CD4-positive, alpha-beta T cell (primary cell): ENCODE data around the gene LRSAM1. TPM values are rescaled to one million over a fixed set of nuclear protein-coding genes. Genes with fewer than 3 reads are reported as not detected.

Experiments used
- ATAC-seq: fragments of 200-7000 bp; cut with Tn5 transposase; one replicate; pipeline ENCODE4 v1.10.0; 2022; ENCODE audit warnings: mild to moderate bottlenecking; ENCODE audit not compliant: poor library complexity
- CTCF ChIA-PET: fragments of 350-600 bp; sonication (Branson Sonifier 250); formaldehyde crosslinking; loops from one replicate; lab custom pipeline; 2021; ENCODE audit warnings: antibody characterized with exemption, inconsistent platforms; lab: Charles Lee
- POLR2A ChIA-PET: fragments of 350-600 bp; sonication (Branson Sonifier 250); formaldehyde crosslinking; loops from one replicate; lab custom pipeline; 2021; ENCODE audit warnings: antibody characterized with exemption, inconsistent platforms; lab: Charles Lee
- DNase-seq, 14 experiments: peaks; one replicate each; pipeline ENCODE4 v3.0.0-alpha.2; 2013 to 2020; ENCODE audit warnings: mixed read lengths in 2 of 14
- H3K27ac ChIP-seq, 2 donors: one replicate each; pipeline versions ENCODE4 v1.5.1 to v1.7.0; 2013; ENCODE audit warnings: low read length in 2 of 2, low read depth in 1 of 2, mild to moderate bottlenecking in 1 of 2
- H3K27me3 ChIP-seq, 2 experiments: 1 replicate in 1 of 2; 2 replicates in 1 of 2; pipeline versions ENCODE4 v1.6.1 to v1.7.0; 2013; ENCODE audit warnings: low read length in 2 of 2, control low read depth in 1 of 2, mild to moderate bottlenecking in 1 of 2, moderate library complexity in 1 of 2; ENCODE audit not compliant: insufficient read depth in 2 of 2, control insufficient read depth in 1 of 2
- H3K36me3 ChIP-seq: one replicate; pipeline ENCODE4 v1.6.1; 2013; ENCODE audit warnings: low read length, control low read depth; ENCODE audit not compliant: insufficient read depth
- H3K4me1 ChIP-seq: one replicate; pipeline ENCODE4 v1.6.1; 2013; ENCODE audit warnings: low read length, control low read depth; ENCODE audit not compliant: insufficient read depth
- H3K4me3 ChIP-seq: one replicate; pipeline ENCODE4 v1.5.1; 2013; ENCODE audit warnings: mild to moderate bottlenecking, low read length, moderate library complexity
- H3K9me3 ChIP-seq, 2 experiments: 1 replicate in 1 of 2; 2 replicates in 1 of 2; pipeline versions ENCODE4 v1.6.1 to v1.7.0; 2013; ENCODE audit warnings: low read length in 2 of 2, mild to moderate bottlenecking in 2 of 2, control low read depth in 1 of 2, moderate library complexity in 1 of 2; ENCODE audit not compliant: control insufficient read depth in 1 of 2, insufficient read depth in 1 of 2
- H3K27ac Mint-ChIP-seq: one replicate; pipeline ENCODE4 v1.8.0; 2020; ENCODE audit warnings: mixed read lengths
- H3K27me3 Mint-ChIP-seq: one replicate; pipeline ENCODE4 v1.8.0; 2021; ENCODE audit warnings: mixed read lengths
- H3K36me3 Mint-ChIP-seq: one replicate; pipeline ENCODE4 v1.8.0; 2021; ENCODE audit warnings: low read depth, mixed read lengths
- H3K4me1 Mint-ChIP-seq: one replicate; pipeline ENCODE4 v1.8.0; 2021; ENCODE audit warnings: low read depth, mixed read lengths
- H3K4me3 Mint-ChIP-seq: one replicate; pipeline ENCODE4 v1.8.0; 2020; ENCODE audit warnings: mild to moderate bottlenecking, mixed read lengths
- H3K9me3 Mint-ChIP-seq: one replicate; pipeline ENCODE4 v1.8.0; 2020; ENCODE audit warnings: mixed read lengths
- CTCF ChIP-seq: fragments of 200-600 bp; IDR thresholded peaks from one replicate; pipeline ENCODE4 v1.8.0; 2022; ENCODE audit warnings: antibody characterized with exemption, mild to moderate bottlenecking
- intact Hi-C, 2 experiments: fragments of 100-400 bp; cut with DNase I in 1 of 2; cut with micrococcal nuclease in 1 of 2; formaldehyde crosslinking; loops; one replicate each; pipeline versions ENCODE4 v1.15.1 to v1.9.0; 2023 to 2025; cut with DNase I, micrococcal nuclease
- total RNA-seq, 174 experiments: library from RNA in 2 of 174; stranded (reverse) in 2 of 174; gene quantifications; one replicate each; pipeline ENCODE4 v1.2.3 and lab custom pipeline; 2021 to 2026

LRSAM1 gene
- total RNA-seq, 2 experiments from 2014 or later: 11.4 to 16.0 TPM

- Histone ChIP-seq H3K27ac (no peak overlapping the region), H3K9me3 (no peaks in the 10 kb centered on the region), H3K4me1 (peaks cover 28% of the 10 kb centered on the region), H3K36me3 (peaks cover 84% of the 10 kb centered on the region), H3K4me3 (no peak overlapping the region), H3K27me3 (no peaks in the 10 kb centered on the region)
- intact Hi-C loops: no loop called here
- ChIA-PET CTCF (interaction anchor here (0.9 kb wide), 1 partner anchor 452 kb away, joined by 3 read pairs; no protein-coding TSS in a partner anchor), POLR2A (interaction anchor here (2.5 kb wide), 1 partner anchor 12 kb away, joined by 8 read pairs; no protein-coding TSS in a partner anchor)
- Mint-ChIP-seq H3K27ac (peak overlapping the region; percentile 63), H3K9me3 (no peaks in the 10 kb centered on the region), H3K36me3 (peaks cover 96% of the 10 kb centered on the region), H3K27me3 (no peaks in the 10 kb centered on the region), H3K4me1 (peaks cover 15% of the 10 kb centered on the region), H3K4me3 (no peak overlapping the region)
- DNase-seq: peak in 1 of 14 experiments; percentile 2
- no peak for TF ChIP-seq CTCF
- no peak for ATAC-seq
Observed at GRCh38 chr9:127438394-127438793, 12.9 kb upstream of the LRSAM1 start.

- H3K27ac Mint-ChIP-seq: no peak overlapping the region
- intact Hi-C loops: no loop called here
- H3K4me1 ChIP-seq: peaks cover 12% of the 10 kb centered on the region
- peaks cover 94% of the 10 kb centered on the region for H3K36me3 Mint-ChIP-seq
- H3K36me3 ChIP-seq: peaks cover 85% of the 10 kb centered on the region
- POLR2A ChIA-PET: no interaction called here
- ATAC-seq: no peak
- H3K27me3 Mint-ChIP-seq: no peaks in the 10 kb centered on the region
- H3K9me3 Mint-ChIP-seq: no peaks in the 10 kb centered on the region
- no peak for TF ChIP-seq CTCF
- H3K4me3 Mint-ChIP-seq: no peak overlapping the region
- H3K4me3 ChIP-seq: no peak overlapping the region
- H3K4me1 Mint-ChIP-seq: peaks cover 7% of the 10 kb centered on the region
- CTCF ChIA-PET: no interaction called here
- H3K9me3 ChIP-seq: peaks cover 0 to 7% of the 10 kb centered on the region in 2 experiments
- H3K27ac ChIP-seq: no peak overlapping the region
- H3K27me3 ChIP-seq: no peaks in the 10 kb centered on the region
- DNase-seq: peak in 1 of 14 experiments; percentile 7
Observed at GRCh38 chr9:127444283-127444920, 6.9 kb upstream of the LRSAM1 start.

- Histone ChIP-seq H3K9me3 (peaks cover 0 to 7% of the 10 kb centered on the region in 2 experiments), H3K4me1 (peaks cover 20% of the 10 kb centered on the region), H3K36me3 (peaks cover 87% of the 10 kb centered on the region), H3K4me3 (no peak overlapping the region), H3K27ac (no peak overlapping the region), H3K27me3 (no peaks in the 10 kb centered on the region)
- no peak for ATAC-seq
- CTCF ChIA-PET: interaction anchor here (0.6 kb wide), 1 partner anchor 141 kb away, joined by 3 read pairs; no protein-coding TSS in a partner anchor
- Mint-ChIP-seq H3K9me3 (no peaks in the 10 kb centered on the region), H3K4me3 (no peak overlapping the region), H3K27ac (no peak overlapping the region), H3K36me3 (peaks cover 94% of the 10 kb centered on the region), H3K27me3 (no peaks in the 10 kb centered on the region), H3K4me1 (peaks cover 15% of the 10 kb centered on the region)
- TF ChIP-seq CTCF: no peak
- intact Hi-C loops: no loop called here
- DNase-seq: peak in 1 of 14 experiments; percentile 5
- POLR2A ChIA-PET: no interaction called here
Observed at GRCh38 chr9:127444921-127445850, 6.1 kb upstream of the LRSAM1 start.
